Measurements from ENCODE around the gene MBLAC1. TPM values are rescaled to one million over a fixed set of nuclear protein-coding genes. Genes with fewer than 3 reads are reported as not detected.
A peak's percentile ranks its signal among the peaks of the same experiment; 100 is the strongest.

The MBLAC1 gene
- total RNA-seq, 1 donor from 2014 or later, result not detected

- intact Hi-C loops (cut with DNase I), result no loop called here
- H3K36me3 ChIP-seq, result peaks cover 64 to 70% of the 10 kb centered on the region in 2 donors
Observed at GRCh38 chr7:100111914-100112313, 14.9 kb upstream of the MBLAC1 start.

GRCh38 chr7:100115026-100115425 is 11.7 kb upstream of the MBLAC1 start:
- Histone ChIP-seq H3K4me3 (no peak overlapping the region), H3K4me1 (peaks cover 0 to 1% of the 10 kb centered on the region in 2 donors), H3K27ac (no peak overlapping the region), H3K27me3 (no peaks in the 10 kb centered on the region), H3K36me3 (peaks cover 41 to 43% of the 10 kb centered on the region in 2 donors), H3K9me3 (no peaks in the 10 kb centered on the region)
- intact Hi-C loops (cut with DNase I), result no loop called here
- TF ChIP-seq CTCF (IDR thresholded peaks at IDR 0.05), result no peak
- DNase-seq (ENCODE audit: low spot score in 2 of 2), result no peak

More at GRCh38 chr7:100111914-100112313, 14.9 kb upstream of the MBLAC1 start:
- TF ChIP-seq CTCF (IDR thresholded peaks at IDR 0.05), result no peak
- Histone ChIP-seq H3K4me1 (no peaks in the 10 kb centered on the region), H3K4me3 (no peak overlapping the region), H3K27ac (no peak overlapping the region), H3K27me3 (no peaks in the 10 kb centered on the region), H3K9me3 (no peaks in the 10 kb centered on the region)
- DNase-seq (ENCODE audit: low spot score in 2 of 2), result no peak

GRCh38 chr7:100118388-100119071 is 8.2 kb upstream of the MBLAC1 start:
- no peaks in the 10 kb centered on the region for H3K27me3 ChIP-seq
- peaks cover 0 to 9% of the 10 kb centered on the region in 2 donors for H3K4me1 ChIP-seq
- no peak for DNase-seq (ENCODE audit: low spot score in 2 of 2)
- peak overlapping the region; percentile 70 to 84 for H3K4me3 ChIP-seq
- intact Hi-C loops (cut with DNase I), result loop anchor here (1.0 to 2.0 kb wide), 2 partner anchors 17 to 30 kb away; partner anchors contain the start of genes AP4M1, LAMTOR4 and MCM7
- H3K9me3 ChIP-seq, result no peaks in the 10 kb centered on the region
- H3K36me3 ChIP-seq, result peaks cover 8 to 9% of the 10 kb centered on the region in 2 donors
- peak overlapping the region; percentile 86 to 93 for H3K27ac ChIP-seq
- no peak for TF ChIP-seq CTCF (IDR thresholded peaks at IDR 0.05)

GRCh38 chr7:100119072-100119969 is 7.4 kb upstream of the MBLAC1 start, which contains the start of the genes CNPY4 and TAF6:
Gene CNPY4, plus strand, starts transcription at chr7:100119634. Its CDS starts 111 bp downstream, at chr7:100119745.
Gene TAF6, minus strand, starts transcription at chr7:100119358. Its CDS starts 5,149 bp downstream, at chr7:100114209.
- Histone ChIP-seq H3K36me3 (peaks cover 0 to 1% of the 10 kb centered on the region in 2 donors), H3K27me3 (no peaks in the 10 kb centered on the region), H3K4me3 (peak within 1 kb of the TSS; percentile 70 to 84), H3K9me3 (no peaks in the 10 kb centered on the region), H3K27ac (peak within 1 kb of the TSS; percentile 86 to 93), H3K4me1 (peaks cover 0 to 9% of the 10 kb centered on the region in 2 donors)
- peak; percentile 81 to 96 for DNase-seq (ENCODE audit: low spot score in 2 of 2)
- TF ChIP-seq CTCF (IDR thresholded peaks at IDR 0.05), result peak in 1 of 3 experiments; percentile 8
- intact Hi-C loops (cut with DNase I), result loop anchor here (1.0 to 2.0 kb wide), 2 partner anchors 18 to 29 kb away; partner anchors contain the start of genes AP4M1, LAMTOR4 and MCM7

GRCh38 chr7:100119970-100120732 is 6.6 kb upstream of the MBLAC1 start:
- Histone ChIP-seq H3K27ac (peak overlapping the region; percentile 86 to 93), H3K36me3 (no peaks in the 10 kb centered on the region), H3K27me3 (no peaks in the 10 kb centered on the region), H3K9me3 (no peaks in the 10 kb centered on the region), H3K4me3 (peak overlapping the region; percentile 70 to 84), H3K4me1 (peaks cover 0 to 9% of the 10 kb centered on the region in 2 donors)
- DNase-seq (ENCODE audit: low spot score in 2 of 2), result peak in 1 of 2 donors; percentile 84
- intact Hi-C loops (cut with DNase I), result loop anchor here (1.0 to 10.0 kb wide), 3 partner anchors 19 to 305 kb away; partner anchors contain the start of genes AP4M1, LAMTOR4, MCM7 and MEPCE
- no peak for TF ChIP-seq CTCF (IDR thresholded peaks at IDR 0.05)

Data from ascending aorta (tissue), 2 donors.